ENCODE measurements around the gene CFB. TPM values are rescaled to one million over a fixed set of nuclear protein-coding genes. Genes with fewer than 3 reads are reported as not detected.

The CFB gene
- total RNA-seq, 1 experiment from 2014 or later: 0.32 TPM

DNA sequence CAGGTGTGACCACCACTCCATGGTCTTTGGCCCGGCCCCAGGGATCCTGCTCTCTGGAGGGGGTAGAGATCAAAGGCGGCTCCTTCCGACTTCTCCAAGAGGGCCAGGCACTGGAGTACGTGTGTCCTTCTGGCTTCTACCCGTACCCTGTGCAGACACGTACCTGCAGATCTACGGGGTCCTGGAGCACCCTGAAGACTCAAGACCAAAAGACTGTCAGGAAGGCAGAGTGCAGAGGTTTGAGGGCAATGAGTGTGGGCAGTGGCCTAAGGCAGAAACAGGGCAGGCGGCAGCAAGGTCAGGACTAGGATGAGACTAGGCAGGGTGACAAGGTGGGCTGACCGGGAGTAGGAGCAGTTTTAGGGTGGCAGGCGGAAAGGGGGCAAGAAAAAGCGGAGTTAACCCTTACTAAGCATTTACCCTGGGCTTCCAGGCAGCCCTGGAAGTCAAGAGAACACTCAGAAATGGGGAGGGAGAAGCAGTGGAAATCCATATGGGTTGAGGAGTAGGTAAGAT lies 533 bp downstream of the CFB start:
- H3K4me3 ChIP-seq (ENCODE audit: low read depth, low read length, poor library complexity, severe bottlenecking): no peak overlapping the region
- ChIA-PET POLR2A (ENCODE audit: low non-redundant PET) (no interaction called here), CTCF (no interaction called here)
- H3K27ac ChIP-seq (ENCODE audit: low read depth, low read length, poor library complexity, severe bottlenecking): no peak overlapping the region
- no TSS peak for BruUV-seq (replicated peaks)
- intact Hi-C loops (cut with micrococcal nuclease; ENCODE audit: unreplicated experiment): no loop called here
- no peak for DNase-seq (ENCODE audit: low spot score)
- no peak for TF ChIP-seq EZH2 (IDR thresholded peaks at IDR 0.05; ENCODE audit: borderline replicate concordance, low read depth, low read length, poor library complexity, severe bottlenecking)
- TF ChIP-seq CTCF (conservative IDR thresholded peaks at IDR 0.05; ENCODE audit: low read depth, low read length): no peak
- H3K4me1 ChIP-seq (ENCODE audit: insufficient read depth, low read length, poor library complexity, severe bottlenecking): no peaks in the 10 kb centered on the region
- H3K9me3 ChIP-seq (ENCODE audit: low read depth, low read length, poor library complexity, severe bottlenecking): no peaks in the 10 kb centered on the region
- no peaks in the 10 kb centered on the region for H3K27me3 ChIP-seq (replicated peaks; ENCODE audit: insufficient read depth, low read depth, low read length, poor library complexity)
- H3K36me3 ChIP-seq (ENCODE audit: insufficient read depth, low read length, poor library complexity, severe bottlenecking): peaks cover under 1% of the 10 kb centered on the region

GRCh38 chr6:31947070-31947675 lies 1.3 kb downstream of the CFB start:
- ChIA-PET POLR2A (ENCODE audit: low non-redundant PET) (no interaction called here), CTCF (no interaction called here)
- intact Hi-C loops (cut with micrococcal nuclease; ENCODE audit: unreplicated experiment): no loop called here
- H3K9me3 ChIP-seq (ENCODE audit: low read depth, low read length, poor library complexity, severe bottlenecking): no peaks in the 10 kb centered on the region
- H3K4me3 ChIP-seq (ENCODE audit: low read depth, low read length, poor library complexity, severe bottlenecking): no peak overlapping the region
- H3K36me3 ChIP-seq (ENCODE audit: insufficient read depth, low read length, poor library complexity, severe bottlenecking): peaks cover 8% of the 10 kb centered on the region
- no peaks in the 10 kb centered on the region for H3K4me1 ChIP-seq (ENCODE audit: insufficient read depth, low read length, poor library complexity, severe bottlenecking)
- no peak for DNase-seq (ENCODE audit: low spot score)
- H3K27ac ChIP-seq (ENCODE audit: low read depth, low read length, poor library complexity, severe bottlenecking): no peak overlapping the region
- BruUV-seq (replicated peaks): no TSS peak
- no peak for TF ChIP-seq EZH2 (IDR thresholded peaks at IDR 0.05; ENCODE audit: borderline replicate concordance, low read depth, low read length, poor library complexity, severe bottlenecking)
- no peak for TF ChIP-seq CTCF (conservative IDR thresholded peaks at IDR 0.05; ENCODE audit: low read depth, low read length)
- H3K27me3 ChIP-seq (replicated peaks; ENCODE audit: insufficient read depth, low read depth, low read length, poor library complexity): no peaks in the 10 kb centered on the region

DNA sequence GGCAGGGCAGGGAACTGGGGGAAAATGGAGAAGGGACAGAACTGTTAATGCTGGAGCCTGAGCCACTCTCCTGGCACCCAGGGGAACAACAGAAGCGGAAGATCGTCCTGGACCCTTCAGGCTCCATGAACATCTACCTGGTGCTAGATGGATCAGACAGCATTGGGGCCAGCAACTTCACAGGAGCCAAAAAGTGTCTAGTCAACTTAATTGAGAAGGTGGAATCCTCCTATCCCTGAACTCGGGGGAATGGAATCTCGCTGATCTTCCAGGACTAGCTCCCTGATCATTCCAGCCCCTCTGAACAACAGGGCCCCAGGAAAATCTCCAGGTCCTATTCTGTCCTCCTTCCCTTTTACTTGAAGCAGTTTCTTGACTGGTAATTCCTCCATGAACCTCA lies 2.0 kb downstream of the CFB start:
- H3K9me3 ChIP-seq (ENCODE audit: low read depth, low read length, poor library complexity, severe bottlenecking): no peaks in the 10 kb centered on the region
- no peak for DNase-seq (ENCODE audit: low spot score)
- H3K27me3 ChIP-seq (replicated peaks; ENCODE audit: insufficient read depth, low read depth, low read length, poor library complexity): no peaks in the 10 kb centered on the region
- CTCF ChIA-PET: no interaction called here
- no peak overlapping the region for H3K27ac ChIP-seq (ENCODE audit: low read depth, low read length, poor library complexity, severe bottlenecking)
- peaks cover 15% of the 10 kb centered on the region for H3K36me3 ChIP-seq (ENCODE audit: insufficient read depth, low read length, poor library complexity, severe bottlenecking)
- BruUV-seq (replicated peaks): no TSS peak
- no peaks in the 10 kb centered on the region for H3K4me1 ChIP-seq (ENCODE audit: insufficient read depth, low read length, poor library complexity, severe bottlenecking)
- POLR2A ChIA-PET (ENCODE audit: low non-redundant PET): no interaction called here
- no peak overlapping the region for H3K4me3 ChIP-seq (ENCODE audit: low read depth, low read length, poor library complexity, severe bottlenecking)
- TF ChIP-seq EZH2 (IDR thresholded peaks at IDR 0.05; ENCODE audit: borderline replicate concordance, low read depth, low read length, poor library complexity, severe bottlenecking): no peak
- TF ChIP-seq CTCF (conservative IDR thresholded peaks at IDR 0.05; ENCODE audit: low read depth, low read length): no peak
- intact Hi-C loops (cut with micrococcal nuclease; ENCODE audit: unreplicated experiment): no loop called here

Measured in A673 (cell line).